IMR-90 (cell line): ENCODE data around the gene CIAO3. TPM values are rescaled to one million over a fixed set of nuclear protein-coding genes. Genes with fewer than 3 reads are reported as not detected.

Source experiments
- ATAC-seq: fragments of 200-7000 bp; cut with Tn5 transposase; 2 replicates; pipeline ENCODE4 v1.9.1; 2020; ENCODE audit warnings: low read depth, mild to moderate bottlenecking, moderate library complexity
- BruUV-seq: library from RNA; stranded (reverse); fragments of 400-500 nt; replicated peaks from 2 replicates; lab custom pipeline; 2021; lab: Mats Ljungman, UMichigan
- CTCF ChIA-PET: fragments of 300-600 bp; formaldehyde crosslinking; extraction: SDS; loops from one replicate; lab custom pipeline; 2021; ENCODE audit warnings: antibody characterized with exemption; lab: Yijun Ruan, JAX
- POLR2A ChIA-PET: fragments of 300-600 bp; sonication (Branson Sonifier 250); formaldehyde crosslinking; loops from one replicate; lab custom pipeline; 2022; ENCODE audit warnings: antibody characterized with exemption; ENCODE audit not compliant: unreplicated experiment; lab: Charles Lee
- DNase-seq: peaks from one replicate; pipeline ENCODE4 v3.0.0; 2013
- H2AFZ ChIP-seq: replicated peaks from 2 replicates; pipeline ENCODE3; 2013; ENCODE audit warnings: low read length, mild to moderate bottlenecking; ENCODE audit not compliant: poor library complexity
- H2AK5ac ChIP-seq: 2 replicates; pipeline ENCODE4 v1.6.1; 2013; ENCODE audit warnings: low read depth, low read length, inconsistent platforms
- H2AK9ac ChIP-seq: replicated peaks from 2 replicates; pipeline ENCODE3; 2013; ENCODE audit warnings: mild to moderate bottlenecking, low read depth, low read length, moderate library complexity; ENCODE audit not compliant: poor library complexity
- H2BK120ac ChIP-seq: 2 replicates; pipeline ENCODE4 v1.6.1; 2013; ENCODE audit warnings: low read depth, low read length, inconsistent platforms
- H2BK15ac ChIP-seq: 3 replicates; pipeline ENCODE4 v1.6.1; 2013; ENCODE audit warnings: low read depth, low read length, inconsistent platforms
- H2BK20ac ChIP-seq: 2 replicates; pipeline ENCODE4 v1.6.1; 2013; ENCODE audit warnings: low read depth, mild to moderate bottlenecking, inconsistent platforms, low read length, moderate library complexity
- H2BK5ac ChIP-seq: 2 replicates; pipeline ENCODE4 v1.6.1; 2013; ENCODE audit warnings: mild to moderate bottlenecking, low read depth, low read length, inconsistent platforms; ENCODE audit not compliant: poor library complexity, severe bottlenecking
- H3K14ac ChIP-seq: replicated peaks from 2 replicates; pipeline ENCODE4 v1.6.1; 2013; ENCODE audit warnings: low read depth, low read length, inconsistent platforms
- H3K18ac ChIP-seq: 2 replicates; pipeline ENCODE4 v1.6.1; 2013; ENCODE audit warnings: low read depth, low read length, control low read depth
- H3K23ac ChIP-seq: 2 replicates; pipeline ENCODE4 v1.6.1; 2013; ENCODE audit warnings: low read depth, low read length, inconsistent platforms
- H3K27ac ChIP-seq: 2 replicates; pipeline ENCODE4 v1.5.1; 2013; ENCODE audit warnings: mild to moderate bottlenecking, control low read depth, low read length; ENCODE audit not compliant: insufficient read depth
- H3K27me3 ChIP-seq: 2 replicates; pipeline ENCODE4 v1.6.1; 2013; ENCODE audit warnings: low read length; ENCODE audit not compliant: control insufficient read depth, insufficient read depth
- H3K36me3 ChIP-seq: 2 replicates; pipeline ENCODE4 v1.6.1; 2013; ENCODE audit warnings: low read length, mixed read lengths; ENCODE audit not compliant: control insufficient read depth, insufficient read depth
- H3K4ac ChIP-seq: 2 replicates; pipeline ENCODE4 v1.6.1; 2013; ENCODE audit warnings: low read depth, low read length, inconsistent platforms
- H3K4me1 ChIP-seq: 2 replicates; pipeline ENCODE4 v1.6.1; 2013; ENCODE audit warnings: low read length, mixed read lengths; ENCODE audit not compliant: control insufficient read depth, insufficient read depth
- H3K4me2 ChIP-seq: 2 replicates; pipeline ENCODE4 v1.6.1; 2013; ENCODE audit warnings: low read depth, mild to moderate bottlenecking, control low read depth, low read length, moderate library complexity
- H3K4me3 ChIP-seq: 2 replicates; pipeline ENCODE4 v1.5.1; 2013; ENCODE audit warnings: low read depth, mild to moderate bottlenecking, control low read depth, low read length, moderate library complexity; ENCODE audit not compliant: insufficient read depth
- H3K56ac ChIP-seq: 2 replicates; pipeline ENCODE4 v1.6.1; 2013; ENCODE audit warnings: low read length, inconsistent platforms; ENCODE audit not compliant: insufficient read depth; ENCODE audit errors: extremely low read depth
- H3K79me1 ChIP-seq, 2 experiments: 2 replicates each; pipeline ENCODE4 v1.6.1; 2013; ENCODE audit warnings: low read length in 2 of 2, inconsistent platforms in 1 of 2, low read depth in 1 of 2
- H3K9ac ChIP-seq: 2 replicates; pipeline ENCODE4 v1.6.1; 2013; ENCODE audit warnings: low read depth, low read length, control low read depth
- H3K9me1 ChIP-seq: 2 replicates; pipeline ENCODE4 v1.6.1; 2013; ENCODE audit warnings: low read length, inconsistent platforms; ENCODE audit not compliant: insufficient read depth
- H3K9me3 ChIP-seq: 2 replicates; pipeline ENCODE4 v1.6.1; 2013; ENCODE audit warnings: low read length; ENCODE audit not compliant: control insufficient read depth, insufficient read depth
- H4K20me1 ChIP-seq: 2 replicates; pipeline ENCODE4 v1.6.1; 2013; ENCODE audit warnings: low read length, inconsistent platforms; ENCODE audit not compliant: insufficient read depth
- H4K5ac ChIP-seq: 2 replicates; pipeline ENCODE4 v1.6.1; 2013; ENCODE audit warnings: mild to moderate bottlenecking, low read depth, low read length, control low read depth
- H4K8ac ChIP-seq, 2 experiments: 2 replicates each; pipeline ENCODE4 v1.6.1; 2013; ENCODE audit warnings: low read depth in 2 of 2, low read length in 2 of 2, control low read depth in 1 of 2, inconsistent platforms in 1 of 2
- H4K91ac ChIP-seq: 2 replicates; pipeline ENCODE4 v1.6.1; 2013; ENCODE audit warnings: low read depth, low read length, inconsistent platforms; ENCODE audit not compliant: insufficient read depth
- BHLHE40 ChIP-seq: fragments of 150-350 bp; IDR thresholded peaks from 2 replicates; pipeline ENCODE4 v1.6.1; 2016; ENCODE audit warnings: mild to moderate bottlenecking, low read depth, low read length
- CEBPB ChIP-seq: IDR thresholded peaks from 2 replicates; pipeline ENCODE4 v1.6.1; 2012; ENCODE audit warnings: low read depth, low read length, improper control_type of control experiment
- CHD1 ChIP-seq: IDR thresholded peaks from 2 replicates; pipeline ENCODE4 v1.6.1; 2012; ENCODE audit warnings: low read depth, low read length, improper control_type of control experiment
- FOS ChIP-seq: fragments of 150-350 bp; IDR thresholded peaks from 2 replicates; pipeline ENCODE4 v1.6.1; 2016; ENCODE audit warnings: low read depth, low read length
- MAFK ChIP-seq: IDR thresholded peaks from 2 replicates; pipeline ENCODE4 v1.6.1; 2012; ENCODE audit warnings: low read depth, low read length, improper control_type of control experiment
- MAZ ChIP-seq: IDR thresholded peaks from 2 replicates; pipeline ENCODE4 v1.6.1; 2012; ENCODE audit warnings: low read depth, mild to moderate bottlenecking, low read length, improper control_type of control experiment, moderate library complexity, borderline replicate concordance
- MXI1 ChIP-seq: IDR thresholded peaks from 2 replicates; pipeline ENCODE4 v1.6.1; 2012; ENCODE audit warnings: low read depth, mild to moderate bottlenecking, low read length, moderate library complexity, borderline replicate concordance
- NFE2L2 ChIP-seq: fragments of 150-350 bp; IDR thresholded peaks from 2 replicates; pipeline ENCODE4 v1.6.1; 2016; ENCODE audit warnings: low read depth, mild to moderate bottlenecking, low read length
- RCOR1 ChIP-seq: IDR thresholded peaks from 2 replicates; pipeline ENCODE4 v1.6.1; 2012; ENCODE audit warnings: mild to moderate bottlenecking, low read length, improper control_type of control experiment; ENCODE audit not compliant: insufficient replicate concordance
- RFX5 ChIP-seq: IDR thresholded peaks from 2 replicates; pipeline ENCODE4 v1.8.0; 2012; ENCODE audit warnings: low read depth, mild to moderate bottlenecking, low read length, moderate library complexity
- SMC3 ChIP-seq: fragments of 150-350 bp; IDR thresholded peaks from 2 replicates; pipeline ENCODE4 v1.6.1; 2016; ENCODE audit warnings: low read depth, mild to moderate bottlenecking, antibody characterized with exemption, low read length, moderate library complexity
- WGBS, 2 experiments: methylation state at CpG; one replicate each; pipeline versions ENCODE4 v1.1.5 to v1.1.7; 2013; ENCODE audit warnings: missing lambda C conversion rate in 2 of 2; ENCODE audit not compliant: insufficient read length in 1 of 2; ENCODE audit errors: extremely low coverage in 2 of 2; 5-methylcytosine and 5-hydroxymethylcytosine counted together
- dilution Hi-C: fragments of 300-500 bp; cut with HindIII; formaldehyde crosslinking; loops from one replicate; pipeline ENCODE4 v1.14.3; 2018; ENCODE audit warnings: low sequenced_read_pairs; ENCODE audit not compliant: unreplicated experiment
- in situ Hi-C: fragments of 300-500 bp; cut with MboI; formaldehyde crosslinking; loops from 3 replicates; pipeline ENCODE4 v1.14.3; 2019; ENCODE audit warnings: low sequenced_read_pairs, inconsistent platforms, mixed read lengths
- intact Hi-C: fragments of 100-400 bp; cut with micrococcal nuclease; formaldehyde crosslinking; loops from 2 replicates; pipeline ENCODE4 v1.10.0; 2022
- polyA plus RNA-seq, 3 experiments: library from polyadenylated mRNA; depleted of rRNA; stranded (reverse); fragments of >200 nt; gene quantifications; 2 replicates each; pipeline ENCODE4 v1.2.3, GENCODE V29; 2012; ENCODE audit warnings: low replicate concordance in 1 of 3
- total RNA-seq: library from RNA; depleted of rRNA; stranded (reverse); fragments of >200 nt; gene quantifications from 2 replicates; pipeline ENCODE4 v1.2.3, GENCODE V29; 2012
- TF ChIP-seq, protein P1 (sequence below): conservative IDR thresholded peaks from 2 replicates; pipeline ENCODE4 v1.5.1; 2012; ENCODE audit warnings: mild to moderate bottlenecking, low read depth, low read length, improper control_type of control experiment
- TF ChIP-seq, protein P2 (sequence below): fragments of 150-350 bp; IDR thresholded peaks from 2 replicates; pipeline ENCODE4 v1.6.1; 2017; ENCODE audit warnings: mild to moderate bottlenecking, antibody characterized with exemption, low read length, low read depth
- TF ChIP-seq, protein P3 (sequence below): fragments of 150-350 bp; IDR thresholded peaks from 2 replicates; pipeline ENCODE4 v1.6.1; 2016; ENCODE audit warnings: low read depth, mild to moderate bottlenecking, low read length, moderate library complexity, borderline replicate concordance

Gene CIAO3
- total and polyA plus RNA-seq, 2 of the 4 experiments (the other 2 are of a cell fraction): 17.0 to 20.2 TPM

DNA sequence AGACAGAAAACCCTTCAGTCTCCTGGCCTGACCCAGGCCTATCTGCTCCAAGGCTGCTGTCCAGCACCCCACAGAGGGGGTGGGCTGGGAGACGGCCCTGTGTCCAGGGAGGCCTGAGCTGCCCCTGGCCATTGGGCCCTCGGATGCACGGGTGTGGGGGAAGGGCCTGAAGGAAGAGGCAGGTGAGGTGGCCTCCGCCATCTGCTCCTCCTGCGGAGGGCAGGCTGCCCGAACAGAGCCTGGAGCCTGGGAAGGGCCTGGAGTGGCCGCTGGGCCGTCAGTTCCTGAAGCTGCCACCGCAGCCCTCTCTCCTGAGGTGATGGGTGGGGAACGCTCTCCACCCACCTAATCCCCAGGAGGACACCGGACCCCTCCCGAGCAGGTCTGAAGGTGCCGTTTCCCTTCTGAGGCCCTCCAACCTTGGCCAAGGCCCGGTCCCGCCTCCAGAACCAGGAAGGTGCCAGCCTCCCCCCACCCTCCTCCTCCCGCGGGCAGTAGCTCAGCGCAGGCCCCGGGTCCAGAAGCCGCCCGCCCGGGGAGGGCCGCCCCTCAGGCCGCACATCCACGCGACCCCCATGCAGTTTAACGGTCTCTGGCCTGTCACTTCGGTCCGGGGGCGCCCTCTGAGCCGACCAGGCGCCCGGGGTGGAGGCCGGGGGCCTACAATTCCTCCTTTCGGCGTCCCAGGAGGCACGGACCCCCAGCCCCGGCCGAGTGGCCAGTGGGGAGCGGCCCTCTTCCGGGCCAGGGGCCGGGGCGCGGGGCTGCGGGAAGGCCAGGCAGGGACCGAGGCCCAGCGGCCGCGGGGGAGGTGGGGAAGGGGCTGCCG lies 36.0 kb downstream of the CIAO3 start:
- intact Hi-C loops: no loop called here
- Histone ChIP-seq H3K23ac (no peak overlapping the region), H2BK5ac (no peak overlapping the region), H2BK120ac (no peak overlapping the region), H3K4me2 (no peak overlapping the region), H2AK5ac (no peak overlapping the region), H3K14ac (no peak overlapping the region), H2AFZ (no peak overlapping the region), H3K9me3 (no peaks in the 10 kb centered on the region), H3K27ac (no peak overlapping the region), H3K4me3 (no peak overlapping the region), H2AK9ac (peak overlapping the region; percentile 24), H4K20me1 (peaks cover 18% of the 10 kb centered on the region), H4K91ac (no peak overlapping the region), H3K9ac (no peak overlapping the region), H3K4me1 (peaks cover 1% of the 10 kb centered on the region; the same call in 1 of the 2 replicates), H3K27me3 (peaks cover 71% of the 10 kb centered on the region), H3K4ac (no peak overlapping the region), H2BK15ac (no peak overlapping the region), H3K36me3 (no peaks in the 10 kb centered on the region), H4K8ac (no peak overlapping the region), H4K5ac (no peak overlapping the region), H3K79me1 (no peaks in the 10 kb centered on the region), H3K56ac (no peak overlapping the region), H3K9me1 (no peaks in the 10 kb centered on the region), H3K18ac (no peak overlapping the region), H2BK20ac (no peak overlapping the region)
- BruUV-seq: no TSS peak
- POLR2A ChIA-PET: no interaction called here
- ATAC-seq: no peak
- in situ Hi-C loops: loop anchor here (25.0 kb wide), 1 partner anchor 358 kb away; the partner anchor contains the start of gene SSTR5
- WGBS, 2 experiments: 6% methylated on average over 18 of the region's 50 CpGs; no CpG with 5 or more reads in 1 of the 2 experiments
- dilution Hi-C loops: no loop called here
- CTCF ChIA-PET: no interaction called here
- DNase-seq: no peak
- no peak for TF ChIP-seq RFX5
- TF ChIP-seq, protein P1, sequence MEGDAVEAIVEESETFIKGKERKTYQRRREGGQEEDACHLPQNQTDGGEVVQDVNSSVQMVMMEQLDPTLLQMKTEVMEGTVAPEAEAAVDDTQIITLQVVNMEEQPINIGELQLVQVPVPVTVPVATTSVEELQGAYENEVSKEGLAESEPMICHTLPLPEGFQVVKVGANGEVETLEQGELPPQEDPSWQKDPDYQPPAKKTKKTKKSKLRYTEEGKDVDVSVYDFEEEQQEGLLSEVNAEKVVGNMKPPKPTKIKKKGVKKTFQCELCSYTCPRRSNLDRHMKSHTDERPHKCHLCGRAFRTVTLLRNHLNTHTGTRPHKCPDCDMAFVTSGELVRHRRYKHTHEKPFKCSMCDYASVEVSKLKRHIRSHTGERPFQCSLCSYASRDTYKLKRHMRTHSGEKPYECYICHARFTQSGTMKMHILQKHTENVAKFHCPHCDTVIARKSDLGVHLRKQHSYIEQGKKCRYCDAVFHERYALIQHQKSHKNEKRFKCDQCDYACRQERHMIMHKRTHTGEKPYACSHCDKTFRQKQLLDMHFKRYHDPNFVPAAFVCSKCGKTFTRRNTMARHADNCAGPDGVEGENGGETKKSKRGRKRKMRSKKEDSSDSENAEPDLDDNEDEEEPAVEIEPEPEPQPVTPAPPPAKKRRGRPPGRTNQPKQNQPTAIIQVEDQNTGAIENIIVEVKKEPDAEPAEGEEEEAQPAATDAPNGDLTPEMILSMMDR: no peak
- TF ChIP-seq MAFK: no peak
- no peak for TF ChIP-seq RCOR1
- no peak for TF ChIP-seq FOS
- no peak for TF ChIP-seq MXI1
- TF ChIP-seq, protein P2, sequence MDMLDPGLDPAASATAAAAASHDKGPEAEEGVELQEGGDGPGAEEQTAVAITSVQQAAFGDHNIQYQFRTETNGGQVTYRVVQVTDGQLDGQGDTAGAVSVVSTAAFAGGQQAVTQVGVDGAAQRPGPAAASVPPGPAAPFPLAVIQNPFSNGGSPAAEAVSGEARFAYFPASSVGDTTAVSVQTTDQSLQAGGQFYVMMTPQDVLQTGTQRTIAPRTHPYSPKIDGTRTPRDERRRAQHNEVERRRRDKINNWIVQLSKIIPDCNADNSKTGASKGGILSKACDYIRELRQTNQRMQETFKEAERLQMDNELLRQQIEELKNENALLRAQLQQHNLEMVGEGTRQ: no peak
- TF ChIP-seq SMC3: no peak
- no peak for TF ChIP-seq MAZ
- no peak for TF ChIP-seq BHLHE40
- TF ChIP-seq NFE2L2: no peak
- TF ChIP-seq, protein P3, sequence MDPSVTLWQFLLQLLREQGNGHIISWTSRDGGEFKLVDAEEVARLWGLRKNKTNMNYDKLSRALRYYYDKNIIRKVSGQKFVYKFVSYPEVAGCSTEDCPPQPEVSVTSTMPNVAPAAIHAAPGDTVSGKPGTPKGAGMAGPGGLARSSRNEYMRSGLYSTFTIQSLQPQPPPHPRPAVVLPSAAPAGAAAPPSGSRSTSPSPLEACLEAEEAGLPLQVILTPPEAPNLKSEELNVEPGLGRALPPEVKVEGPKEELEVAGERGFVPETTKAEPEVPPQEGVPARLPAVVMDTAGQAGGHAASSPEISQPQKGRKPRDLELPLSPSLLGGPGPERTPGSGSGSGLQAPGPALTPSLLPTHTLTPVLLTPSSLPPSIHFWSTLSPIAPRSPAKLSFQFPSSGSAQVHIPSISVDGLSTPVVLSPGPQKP: no peak
- no peak for TF ChIP-seq CHD1
- no peak for TF ChIP-seq CEBPB
